B cell (primary cell): ENCODE measurements around the gene RASA1. TPM values are rescaled to one million over a fixed set of nuclear protein-coding genes. Genes with fewer than 3 reads are reported as not detected.

Experiments used
- ATAC-seq: fragments of 200-7000 bp; cut with Tn5 transposase; one replicate; pipeline ENCODE4 v1.10.0; 2021; ENCODE audit warnings: low read depth, mild to moderate bottlenecking, moderate number of reproducible peaks, moderate library complexity
- CTCF ChIA-PET: fragments of 350-600 bp; sonication (Branson Sonifier 250); formaldehyde crosslinking; loops from one replicate; lab custom pipeline; 2021; ENCODE audit warnings: antibody characterized with exemption, inconsistent platforms; lab: Charles Lee
- POLR2A ChIA-PET: fragments of 350-600 bp; sonication (Branson Sonifier 250); formaldehyde crosslinking; loops from one replicate; lab custom pipeline; 2021; ENCODE audit warnings: antibody characterized with exemption; lab: Charles Lee
- DNase-seq: peaks from one replicate; pipeline ENCODE4 v3.0.0; 2013
- H2AFZ ChIP-seq: 2 replicates; pipeline ENCODE4 v1.6.1; 2012; ENCODE audit warnings: mild to moderate bottlenecking, low read depth, low read length; ENCODE audit not compliant: insufficient read depth, poor library complexity, severe bottlenecking
- H3K27ac ChIP-seq, 2 donors: 1 replicate in 1 of 2; 2 replicates in 1 of 2; pipeline ENCODE4 v1.5.1; 2012 to 2013; ENCODE audit warnings: low read length in 2 of 2, mild to moderate bottlenecking in 2 of 2, moderate library complexity in 1 of 2
- H3K27me3 ChIP-seq, 4 experiments: fragments of 200-600 bp in 1 of 4; sonication (generic) in 1 of 4; replicated peaks in 1 of 4; 1 replicate in 2 of 4; 2 replicates in 2 of 4; pipeline versions ENCODE4 v1.6.1 to v1.7.0; 2013 to 2016; ENCODE audit warnings: low read length in 3 of 4, mild to moderate bottlenecking in 2 of 4, mixed read lengths in 1 of 4, moderate library complexity in 1 of 4; ENCODE audit not compliant: insufficient read depth in 4 of 4, control insufficient read depth in 3 of 4; ENCODE audit errors: control extremely low read depth in 1 of 4
- H3K36me3 ChIP-seq, 2 experiments: replicated peaks in 1 of 2; 1 replicate in 1 of 2; 2 replicates in 1 of 2; pipeline versions ENCODE4 v1.6.1 to v1.7.1; 2013; ENCODE audit warnings: low read length in 1 of 2; ENCODE audit not compliant: insufficient read depth in 2 of 2, control insufficient read depth in 1 of 2; ENCODE audit errors: control extremely low read depth in 1 of 2, extremely low read depth in 1 of 2
- H3K4me1 ChIP-seq, 2 donors: fragments of 200-600 bp in 1 of 2; sonication (generic) in 1 of 2; 1 replicate in 1 of 2; 2 replicates in 1 of 2; pipeline versions ENCODE4 v1.5.1 to v1.6.1; 2013 to 2017; ENCODE audit warnings: low read length in 2 of 2; ENCODE audit not compliant: control insufficient read depth in 2 of 2, insufficient read depth in 2 of 2
- H3K4me2 ChIP-seq: replicated peaks from 2 replicates; pipeline ENCODE3; 2012; ENCODE audit warnings: mild to moderate bottlenecking, low read depth, low read length; ENCODE audit not compliant: poor library complexity, severe bottlenecking
- H3K4me3 ChIP-seq, 5 experiments: fragments of 200-600 bp in 1 of 5; sonication (generic) in 1 of 5; 1 replicate in 3 of 5; 2 replicates in 2 of 5; pipeline versions ENCODE4 v1.5.1 to v1.7.0; 2011 to 2016; ENCODE audit warnings: low read length in 4 of 5, mild to moderate bottlenecking in 4 of 5, low read depth in 2 of 5, control low read depth in 1 of 5, moderate library complexity in 1 of 5; ENCODE audit not compliant: insufficient read depth in 1 of 5; ENCODE audit errors: control extremely low read depth in 1 of 5, extremely low read depth in 1 of 5
- H3K79me2 ChIP-seq: fragments of 200-600 bp; sonication (generic); one replicate; pipeline ENCODE4 v1.6.0; 2016; ENCODE audit warnings: low read length; ENCODE audit not compliant: control insufficient read depth, insufficient read depth
- H3K9ac ChIP-seq: fragments of 200-600 bp; sonication (generic); 2 replicates; pipeline ENCODE4 v1.6.1; 2017; ENCODE audit warnings: mild to moderate bottlenecking, low read length, moderate library complexity
- H3K9me3 ChIP-seq, 3 donors: one replicate each; pipeline versions ENCODE4 v1.6.1 to v1.7.1; 2013; ENCODE audit warnings: low read length in 2 of 3; ENCODE audit not compliant: control insufficient read depth in 2 of 3, insufficient read depth in 1 of 3; ENCODE audit errors: control extremely low read depth in 1 of 3
- H4K20me1 ChIP-seq: 2 replicates; pipeline ENCODE4 v1.6.0; 2012; ENCODE audit warnings: mild to moderate bottlenecking, low read length; ENCODE audit not compliant: insufficient read depth, control insufficient read depth, poor library complexity, severe bottlenecking
- H3K27ac Mint-ChIP-seq: one replicate; pipeline ENCODE4 v1.8.0; 2021; ENCODE audit warnings: mixed read lengths
- H3K27me3 Mint-ChIP-seq: one replicate; pipeline ENCODE4 v1.8.0; 2021; ENCODE audit warnings: mixed read lengths
- H3K4me1 Mint-ChIP-seq: one replicate; pipeline ENCODE4 v1.8.0; 2021; ENCODE audit warnings: mixed read lengths
- H3K4me3 Mint-ChIP-seq: one replicate; pipeline ENCODE4 v1.8.0; 2021; ENCODE audit warnings: mixed read lengths
- H3K9me3 Mint-ChIP-seq: one replicate; pipeline ENCODE4 v1.8.0; 2022; ENCODE audit warnings: mixed read lengths; ENCODE audit not compliant: insufficient read depth
- CTCF ChIP-seq: fragments of 200-600 bp; IDR thresholded peaks from one replicate; pipeline ENCODE4 v1.8.0; 2022; ENCODE audit warnings: antibody characterized with exemption, mild to moderate bottlenecking
- EZH2 ChIP-seq: IDR thresholded peaks from 2 replicates; pipeline ENCODE4 v1.6.1; 2012; ENCODE audit warnings: borderline replicate concordance, low read depth, mild to moderate bottlenecking, moderate library complexity, low read length; ENCODE audit not compliant: insufficient read depth, poor library complexity, severe bottlenecking
- WGBS: methylation state at CpG from one replicate; pipeline ENCODE4 v1.1.5; 2013; ENCODE audit warnings: missing lambda C conversion rate; ENCODE audit not compliant: insufficient coverage; 5-methylcytosine and 5-hydroxymethylcytosine counted together
- intact Hi-C: fragments of 100-400 bp; cut with micrococcal nuclease; formaldehyde crosslinking; loops from one replicate; pipeline ENCODE4 v1.10.0; 2022
- polyA plus RNA-seq: library from polyadenylated mRNA; depleted of rRNA; stranded (reverse); fragments of >200 nt; gene quantifications from 2 replicates; pipeline ENCODE4 v1.2.3, GENCODE V29; 2012
- total RNA-seq, 2 donors: library from RNA; stranded (reverse); fragments of 120-200 nt in 1 of 2; gene quantifications; 1 replicate in 1 of 2; 2 replicates in 1 of 2; pipeline versions ENCODE4 v1.2.3 to v1.2.4, GENCODE V29; 2013 to 2022

RASA1 gene
- total and polyA plus RNA-seq, 2 donors (not counting 1 experiment from before 2014, with no cell fraction given): 18.9 to 32.2 TPM

- no peak overlapping the region for H3K27ac ChIP-seq
- no peak for ATAC-seq
- peaks cover 16% of the 10 kb centered on the region for H3K4me1 Mint-ChIP-seq
- ChIA-PET POLR2A (no interaction called here), CTCF (interaction anchor here (1.6 to 3.9 kb wide), 5 partner anchors 10 to 415 kb away, joined by 4 to 62 read pairs (median 20); partner anchors contain the start of gene CCNH)
- H3K79me2 ChIP-seq: no peaks in the 10 kb centered on the region
- peaks cover 0 to 6% of the 10 kb centered on the region in 2 donors for H3K4me1 ChIP-seq
- H3K27me3 Mint-ChIP-seq: no peaks in the 10 kb centered on the region
- H3K4me3 ChIP-seq: no peak overlapping the region
- no peaks in the 10 kb centered on the region for H4K20me1 ChIP-seq
- DNase-seq: no peak
- no peaks in the 10 kb centered on the region for H3K9me3 ChIP-seq
- no peak overlapping the region for H3K4me2 ChIP-seq
- intact Hi-C loops: no loop called here
- H3K27ac Mint-ChIP-seq: no peak overlapping the region
- peaks cover 4 to 90% of the 10 kb centered on the region in 2 experiments for H3K36me3 ChIP-seq
- no peak overlapping the region for H3K9ac ChIP-seq
- no peaks in the 10 kb centered on the region for H3K27me3 ChIP-seq
- H3K9me3 Mint-ChIP-seq: no peaks in the 10 kb centered on the region
- no peak overlapping the region for H2AFZ ChIP-seq
- H3K4me3 Mint-ChIP-seq: no peak overlapping the region
- TF ChIP-seq EZH2 (no peak), CTCF (no peak)
Measured at GRCh38 chr5:87401626-87402025, 133.9 kb downstream of the RASA1 start.

- H3K4me3 Mint-ChIP-seq: no peak overlapping the region
- H3K4me1 Mint-ChIP-seq: peaks cover 18% of the 10 kb centered on the region
- no peak overlapping the region for H3K27ac ChIP-seq
- no peaks in the 10 kb centered on the region for H3K9me3 Mint-ChIP-seq
- no peaks in the 10 kb centered on the region for H4K20me1 ChIP-seq
- H3K4me2 ChIP-seq: no peak overlapping the region
- no peak for TF ChIP-seq CTCF
- TF ChIP-seq EZH2: no peak
- H3K9me3 ChIP-seq: no peaks in the 10 kb centered on the region
- H3K79me2 ChIP-seq: no peaks in the 10 kb centered on the region
- no peaks in the 10 kb centered on the region for H3K27me3 ChIP-seq
- peaks cover 0 to 6% of the 10 kb centered on the region in 2 donors for H3K4me1 ChIP-seq
- WGBS: 100% methylated on average over 2 of the region's 3 CpGs
- DNase-seq (no peak), ATAC-seq (no peak)
- H3K4me3 ChIP-seq: no peak overlapping the region
- peaks cover 0 to 90% of the 10 kb centered on the region in 2 experiments for H3K36me3 ChIP-seq
- no peak overlapping the region for H2AFZ ChIP-seq
- H3K27me3 Mint-ChIP-seq: no peaks in the 10 kb centered on the region
- H3K27ac Mint-ChIP-seq: no peak overlapping the region
- intact Hi-C loops: no loop called here
- CTCF ChIA-PET: interaction anchor here (0.8 to 1.2 kb wide), 2 partner anchors 333 to 523 kb away, joined by 3 read pairs; no protein-coding TSS in a partner anchor
- H3K9ac ChIP-seq: no peak overlapping the region
- POLR2A ChIA-PET: no interaction called here
Measured at GRCh38 chr5:87403409-87403808, 135.7 kb downstream of the RASA1 start.
